Measurements from ENCODE around the gene SERPINA12. TPM values are rescaled to one million over a fixed set of nuclear protein-coding genes. Genes with fewer than 3 reads are reported as not detected.

SERPINA12 gene
- total RNA-seq (not detected), polyA plus RNA-seq (not detected)
- long read RNA-seq, donor 1: 0 reads
- long read RNA-seq, donor 2: 0 reads

- H3K36me3 ChIP-seq (ENCODE audit: control insufficient read depth in 1 of 2, insufficient read depth in 2 of 2, low read length in 1 of 2): no peaks in the 10 kb centered on the region
- H3K4me1 ChIP-seq (ENCODE audit: control insufficient read depth in 1 of 2, insufficient read depth in 2 of 2, low read length in 2 of 2): no peaks in the 10 kb centered on the region
- H3K27ac ChIP-seq (ENCODE audit: low read depth in 1 of 2, low read length in 2 of 2): no peak within 1 kb of the TSS
- no peaks in the 10 kb centered on the region for H3K27me3 ChIP-seq (ENCODE audit: control insufficient read depth in 1 of 2, insufficient read depth in 2 of 2, low read length in 1 of 2)
- H3K4me3 ChIP-seq (ENCODE audit: low read length in 2 of 2): no peak within 1 kb of the TSS
- no peaks in the 10 kb centered on the region for H3K9me3 ChIP-seq (ENCODE audit: control insufficient read depth, low read length)
- 53 to 61% methylated on average over 3 of the region's 3 CpGs for WGBS, 2 donors
- DNase-seq (no peak), ATAC-seq (ENCODE audit: low FRiP score) (no peak)
- intact Hi-C loops (cut with DNase I): no loop called here
These were observed at the start of gene SERPINA12 for GRCh38 chr14:94509356-94509755. SERPINA12 (minus strand) TSS chr14:94509469; CDS start chr14:94498397, 11,072 bp downstream.

- no peak overlapping the region for H3K4me3 ChIP-seq (ENCODE audit: low read length in 2 of 2)
- ATAC-seq (ENCODE audit: low FRiP score): no peak
- no peak for DNase-seq
- peaks cover 4% of the 10 kb centered on the region for H3K9me3 ChIP-seq (ENCODE audit: control insufficient read depth, low read length)
- H3K27me3 ChIP-seq (ENCODE audit: control insufficient read depth in 1 of 2, insufficient read depth in 2 of 2, low read length in 1 of 2): peaks cover 0 to 3% of the 10 kb centered on the region in 2 donors
- intact Hi-C loops (cut with DNase I): no loop called here
- 57 to 62% methylated on average over 2 of the region's 2 CpGs for WGBS, 2 donors
- H3K4me1 ChIP-seq (ENCODE audit: control insufficient read depth in 1 of 2, insufficient read depth in 2 of 2, low read length in 2 of 2): no peaks in the 10 kb centered on the region
- H3K27ac ChIP-seq (ENCODE audit: low read depth in 1 of 2, low read length in 2 of 2): no peak overlapping the region
- no peaks in the 10 kb centered on the region for H3K36me3 ChIP-seq (ENCODE audit: control insufficient read depth in 1 of 2, insufficient read depth in 2 of 2, low read length in 1 of 2)
These were observed 49.6 kb upstream of the SERPINA12 start for GRCh38 chr14:94558842-94559241.

DNA sequence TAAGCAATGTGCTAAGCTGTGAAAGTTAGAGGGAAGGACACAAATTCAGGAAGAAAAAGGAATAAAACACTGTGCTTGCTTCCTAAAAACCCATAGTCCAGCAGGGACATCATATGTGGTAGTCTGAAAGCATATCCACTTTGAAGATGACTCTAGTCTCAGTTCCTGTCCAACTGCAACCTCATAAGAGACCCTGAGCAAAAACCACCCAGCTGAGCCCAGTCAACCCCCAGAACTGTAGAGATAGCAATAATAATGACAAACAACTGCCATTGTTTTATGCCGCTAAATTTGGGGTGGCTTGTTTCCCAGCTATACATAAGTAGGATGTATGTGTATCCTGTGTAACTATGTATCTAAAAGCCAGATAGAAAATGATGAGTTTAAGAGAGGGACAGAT is 48.1 kb upstream of the SERPINA12 start:
- Histone ChIP-seq H3K4me1 (ENCODE audit: control insufficient read depth in 1 of 2, insufficient read depth in 2 of 2, low read length in 2 of 2) (no peaks in the 10 kb centered on the region), H3K27ac (ENCODE audit: low read depth in 1 of 2, low read length in 2 of 2) (no peak overlapping the region), H3K36me3 (ENCODE audit: control insufficient read depth in 1 of 2, insufficient read depth in 2 of 2, low read length in 1 of 2) (no peaks in the 10 kb centered on the region), H3K9me3 (ENCODE audit: control insufficient read depth, low read length) (peaks cover 4% of the 10 kb centered on the region), H3K4me3 (ENCODE audit: low read length in 2 of 2) (no peak overlapping the region), H3K27me3 (ENCODE audit: control insufficient read depth in 1 of 2, insufficient read depth in 2 of 2, low read length in 1 of 2) (peaks cover 0 to 3% of the 10 kb centered on the region in 2 donors)
- ATAC-seq (ENCODE audit: low FRiP score) (no peak), DNase-seq (no peak)
- intact Hi-C loops (cut with DNase I): no loop called here
- 94 to 96% methylated on average over 1 of the region's 1 CpG for WGBS, 2 donors

- peaks cover 4% of the 10 kb centered on the region for H3K9me3 ChIP-seq (ENCODE audit: control insufficient read depth, low read length)
- 74 to 82% methylated on average over 9 of the region's 9 CpGs for WGBS, 2 donors
- H3K27me3 ChIP-seq (ENCODE audit: control insufficient read depth in 1 of 2, insufficient read depth in 2 of 2, low read length in 1 of 2): peaks cover 0 to 3% of the 10 kb centered on the region in 2 donors
- H3K4me3 ChIP-seq (ENCODE audit: low read length in 2 of 2): no peak overlapping the region
- H3K36me3 ChIP-seq (ENCODE audit: control insufficient read depth in 1 of 2, insufficient read depth in 2 of 2, low read length in 1 of 2): no peaks in the 10 kb centered on the region
- no peaks in the 10 kb centered on the region for H3K4me1 ChIP-seq (ENCODE audit: control insufficient read depth in 1 of 2, insufficient read depth in 2 of 2, low read length in 2 of 2)
- intact Hi-C loops (cut with DNase I): no loop called here
- DNase-seq: no peak
- no peak overlapping the region for H3K27ac ChIP-seq (ENCODE audit: low read depth in 1 of 2, low read length in 2 of 2)
- ATAC-seq (ENCODE audit: low FRiP score): no peak
These were observed 46.7 kb upstream of the SERPINA12 start for GRCh38 chr14:94555991-94556390.

DNA sequence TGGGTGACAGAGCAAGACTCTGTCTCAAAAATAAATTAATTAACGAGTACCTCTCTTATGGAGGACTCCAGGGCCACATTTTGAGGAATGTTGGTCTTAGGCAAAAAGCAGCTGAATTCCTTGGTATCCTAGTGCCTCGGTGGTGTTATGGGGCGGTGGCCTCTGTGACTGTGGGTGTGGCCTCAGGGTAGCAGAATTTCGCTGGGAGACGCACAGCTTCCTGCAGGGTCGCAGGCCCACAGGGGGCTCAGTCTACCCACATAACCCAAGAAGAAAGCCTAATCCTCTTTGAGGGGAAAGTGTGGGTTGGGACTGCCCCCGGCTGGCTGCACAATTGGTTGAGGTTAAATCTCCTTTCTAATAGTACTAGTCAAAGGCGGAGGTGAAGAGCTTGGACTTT is 40.8 kb upstream of the SERPINA12 start:
- Histone ChIP-seq H3K27me3 (ENCODE audit: control insufficient read depth in 1 of 2, insufficient read depth in 2 of 2, low read length in 1 of 2) (no peaks in the 10 kb centered on the region), H3K4me1 (ENCODE audit: control insufficient read depth in 1 of 2, insufficient read depth in 2 of 2, low read length in 2 of 2) (no peaks in the 10 kb centered on the region), H3K36me3 (ENCODE audit: control insufficient read depth in 1 of 2, insufficient read depth in 2 of 2, low read length in 1 of 2) (no peaks in the 10 kb centered on the region), H3K9me3 (ENCODE audit: control insufficient read depth, low read length) (peaks cover 7% of the 10 kb centered on the region), H3K27ac (ENCODE audit: low read depth in 1 of 2, low read length in 2 of 2) (no peak overlapping the region), H3K4me3 (ENCODE audit: low read length in 2 of 2) (no peak overlapping the region)
- DNase-seq (no peak), ATAC-seq (ENCODE audit: low FRiP score) (no peak)
- intact Hi-C loops (cut with DNase I): no loop called here
- 75 to 81% methylated on average over 8 of the region's 8 CpGs for WGBS, 2 donors

DNA sequence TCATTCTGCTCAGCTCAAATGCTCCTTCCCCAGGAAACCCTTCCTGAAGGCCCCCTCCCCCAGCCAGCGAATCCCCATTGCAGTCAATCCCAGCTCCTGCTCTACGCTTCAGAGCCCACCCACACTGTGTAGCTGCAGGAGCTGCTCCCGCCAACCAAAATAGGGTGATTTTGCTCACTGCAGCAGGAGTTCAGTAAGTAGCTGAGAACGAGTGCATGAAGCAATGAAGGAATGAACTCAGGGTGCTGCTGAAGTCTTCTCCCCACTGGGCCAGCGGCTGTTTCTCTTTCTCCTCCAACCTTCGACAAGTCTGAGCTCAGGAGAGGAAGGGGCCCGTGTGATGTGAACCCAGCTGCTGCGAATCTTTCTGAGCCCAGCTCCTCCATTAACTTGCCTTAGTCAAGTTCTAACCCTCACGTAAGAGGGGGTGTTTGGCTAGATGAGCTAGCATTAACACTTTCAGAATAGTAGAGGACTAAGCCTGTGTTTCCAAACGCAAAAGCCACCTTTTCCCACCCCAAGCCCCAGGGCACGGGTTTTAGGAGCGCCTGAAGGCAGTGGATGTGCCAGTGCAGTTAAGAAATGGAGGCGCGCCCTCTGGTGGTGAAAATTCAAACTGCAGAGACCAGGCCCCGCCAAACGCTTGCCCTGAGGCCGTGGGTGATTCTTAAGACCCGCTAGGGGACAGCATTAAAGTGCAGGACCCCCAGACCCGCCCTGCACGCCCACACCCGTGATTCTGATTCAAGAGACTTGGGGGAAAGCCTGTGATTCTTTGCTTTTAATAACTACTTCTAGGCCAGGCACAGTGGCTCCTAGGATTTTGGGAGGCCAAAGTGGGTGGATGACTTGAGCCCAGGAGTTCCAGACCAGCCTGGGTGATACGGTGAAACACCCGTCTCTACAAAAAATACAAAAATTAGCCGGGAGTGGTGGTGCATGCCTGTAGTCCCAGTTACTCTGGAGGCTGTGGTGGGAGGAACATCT is 40.0 kb upstream of the SERPINA12 start:
- Histone ChIP-seq H3K4me1 (ENCODE audit: control insufficient read depth in 1 of 2, insufficient read depth in 2 of 2, low read length in 2 of 2) (no peaks in the 10 kb centered on the region), H3K27me3 (ENCODE audit: control insufficient read depth in 1 of 2, insufficient read depth in 2 of 2, low read length in 1 of 2) (no peaks in the 10 kb centered on the region), H3K36me3 (ENCODE audit: control insufficient read depth in 1 of 2, insufficient read depth in 2 of 2, low read length in 1 of 2) (no peaks in the 10 kb centered on the region), H3K9me3 (ENCODE audit: control insufficient read depth, low read length) (peaks cover 7% of the 10 kb centered on the region), H3K27ac (ENCODE audit: low read depth in 1 of 2, low read length in 2 of 2) (no peak overlapping the region), H3K4me3 (ENCODE audit: low read length in 2 of 2) (no peak overlapping the region)
- 22 to 24% methylated on average over 24 of the region's 24 CpGs for WGBS, 2 donors
- intact Hi-C loops (cut with DNase I): no loop called here
- DNase-seq (peak in 1 of 2 donors; percentile 87), ATAC-seq (ENCODE audit: low FRiP score) (peak; percentile 72)

GRCh38 chr14:94548131-94548998 is 39.1 kb upstream of the SERPINA12 start:
- WGBS, 2 donors: 77 to 78% methylated on average over 14 of the region's 14 CpGs
- Histone ChIP-seq H3K9me3 (ENCODE audit: control insufficient read depth, low read length) (peaks cover 7% of the 10 kb centered on the region), H3K4me3 (ENCODE audit: low read length in 2 of 2) (no peak overlapping the region), H3K27ac (ENCODE audit: low read depth in 1 of 2, low read length in 2 of 2) (no peak overlapping the region), H3K27me3 (ENCODE audit: control insufficient read depth in 1 of 2, insufficient read depth in 2 of 2, low read length in 1 of 2) (no peaks in the 10 kb centered on the region), H3K36me3 (ENCODE audit: control insufficient read depth in 1 of 2, insufficient read depth in 2 of 2, low read length in 1 of 2) (no peaks in the 10 kb centered on the region), H3K4me1 (ENCODE audit: control insufficient read depth in 1 of 2, insufficient read depth in 2 of 2, low read length in 2 of 2) (no peaks in the 10 kb centered on the region)
- intact Hi-C loops (cut with DNase I): no loop called here
- ATAC-seq (ENCODE audit: low FRiP score): peak; percentile 41
- DNase-seq: no peak

DNA sequence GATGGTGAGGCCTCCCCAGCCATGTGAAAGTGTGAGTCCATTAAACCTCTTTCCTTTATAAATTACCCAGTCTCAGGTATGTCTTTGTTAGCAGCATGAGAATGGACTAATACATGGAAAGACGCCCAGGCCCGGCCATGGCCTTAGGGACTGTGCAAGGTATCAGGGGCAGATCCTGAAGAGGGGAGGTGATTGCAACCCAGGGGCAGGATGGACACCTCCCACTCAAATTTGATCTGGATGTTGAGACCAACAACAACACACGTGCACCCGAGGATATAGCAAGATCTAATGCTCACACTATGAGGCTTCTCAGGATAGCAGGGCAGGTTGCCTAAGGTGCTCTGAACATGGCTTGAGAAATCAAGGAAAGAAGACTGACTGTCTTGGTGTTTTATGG is 38.5 kb upstream of the SERPINA12 start:
- intact Hi-C loops (cut with DNase I): no loop called here
- Histone ChIP-seq H3K27me3 (ENCODE audit: control insufficient read depth in 1 of 2, insufficient read depth in 2 of 2, low read length in 1 of 2) (peaks cover 0 to under 1% of the 10 kb centered on the region in 2 donors), H3K4me1 (ENCODE audit: control insufficient read depth in 1 of 2, insufficient read depth in 2 of 2, low read length in 2 of 2) (no peaks in the 10 kb centered on the region), H3K36me3 (ENCODE audit: control insufficient read depth in 1 of 2, insufficient read depth in 2 of 2, low read length in 1 of 2) (no peaks in the 10 kb centered on the region), H3K9me3 (ENCODE audit: control insufficient read depth, low read length) (peaks cover 7% of the 10 kb centered on the region), H3K27ac (ENCODE audit: low read depth in 1 of 2, low read length in 2 of 2) (no peak overlapping the region), H3K4me3 (ENCODE audit: low read length in 2 of 2) (no peak overlapping the region)
- ATAC-seq (ENCODE audit: low FRiP score) (no peak), DNase-seq (no peak)
- 64 to 68% methylated on average over 4 of the region's 4 CpGs for WGBS, 2 donors

All from aorta (tissue), 5 donors.